Measurements from ENCODE around the gene ARL6.

GRCh38 chr3:97821287-97821773 is 56.8 kb downstream of the ARL6 start:
- TF ChIP-seq CTCF (IDR thresholded peaks at IDR 0.05) (no peak), POLR2A (IDR thresholded peaks at IDR 0.05) (no peak)

All from right lobe of liver (tissue), 4 donors.